Osteoblast (primary cell): Measurements from ENCODE around the gene ADGRL3. TPM values are rescaled to one million over a fixed set of nuclear protein-coding genes. Genes with fewer than 3 reads are reported as not detected.

Experiments used
- DNase-seq: peaks from one replicate; pipeline ENCODE4 v3.0.0; 2011; ENCODE audit warnings: low spot score, mixed read lengths; ENCODE audit not compliant: insufficient read length; ENCODE audit errors: missing footprints
- H2AFZ ChIP-seq: 2 replicates; pipeline ENCODE4 v1.6.0; 2011; ENCODE audit warnings: mild to moderate bottlenecking, low read length
- H3K27ac ChIP-seq: 2 replicates; pipeline ENCODE4 v1.5.1; 2011; ENCODE audit warnings: mild to moderate bottlenecking, low read depth, low read length, moderate library complexity
- H3K27me3 ChIP-seq: 2 replicates; pipeline ENCODE4 v1.6.0; 2012; ENCODE audit warnings: mild to moderate bottlenecking, control low read depth, inconsistent platforms, low read length, moderate library complexity; ENCODE audit not compliant: insufficient read depth
- H3K36me3 ChIP-seq: 2 replicates; pipeline ENCODE4 v1.5.1; 2011; ENCODE audit warnings: mild to moderate bottlenecking, low read length, control low read depth, moderate library complexity; ENCODE audit not compliant: insufficient read depth
- H3K4me1 ChIP-seq: 2 replicates; pipeline ENCODE4 v1.5.1; 2011; ENCODE audit warnings: mild to moderate bottlenecking, low read length, control low read depth, moderate library complexity; ENCODE audit not compliant: insufficient read depth
- H3K4me2 ChIP-seq: 2 replicates; pipeline ENCODE4 v1.6.0; 2011; ENCODE audit warnings: mild to moderate bottlenecking, low read length; ENCODE audit not compliant: insufficient read depth
- H3K4me3 ChIP-seq: fragments of 200-600 bp; sonication (generic); 3 replicates; pipeline ENCODE4 v1.5.1; 2012; ENCODE audit warnings: mild to moderate bottlenecking, low read length, inconsistent platforms; ENCODE audit not compliant: insufficient read depth
- H3K79me2 ChIP-seq: 2 replicates; pipeline ENCODE4 v1.6.0; 2012; ENCODE audit warnings: mild to moderate bottlenecking, low read length, control low read depth, inconsistent platforms; ENCODE audit not compliant: insufficient read depth
- H3K9me3 ChIP-seq: 2 replicates; pipeline ENCODE4 v1.5.1; 2011; ENCODE audit warnings: low read depth, low read length, control low read depth
- H4K20me1 ChIP-seq: 2 replicates; pipeline ENCODE4 v1.6.0; 2012; ENCODE audit warnings: mild to moderate bottlenecking, low read length, control low read depth; ENCODE audit not compliant: insufficient read depth
- CTCF ChIP-seq: IDR thresholded peaks from 2 replicates; pipeline ENCODE4 v1.5.1; 2011; ENCODE audit warnings: mild to moderate bottlenecking, low read depth, low read length, moderate library complexity; ENCODE audit errors: extremely low read depth
- total RNA-seq: library from RNA; depleted of rRNA; stranded (reverse); fragments of >200 nt; gene quantifications from 2 replicates; pipeline ENCODE4 v1.2.3, GENCODE V29; 2012

ADGRL3 gene
- total RNA-seq, 1 donor = not detected

DNA sequence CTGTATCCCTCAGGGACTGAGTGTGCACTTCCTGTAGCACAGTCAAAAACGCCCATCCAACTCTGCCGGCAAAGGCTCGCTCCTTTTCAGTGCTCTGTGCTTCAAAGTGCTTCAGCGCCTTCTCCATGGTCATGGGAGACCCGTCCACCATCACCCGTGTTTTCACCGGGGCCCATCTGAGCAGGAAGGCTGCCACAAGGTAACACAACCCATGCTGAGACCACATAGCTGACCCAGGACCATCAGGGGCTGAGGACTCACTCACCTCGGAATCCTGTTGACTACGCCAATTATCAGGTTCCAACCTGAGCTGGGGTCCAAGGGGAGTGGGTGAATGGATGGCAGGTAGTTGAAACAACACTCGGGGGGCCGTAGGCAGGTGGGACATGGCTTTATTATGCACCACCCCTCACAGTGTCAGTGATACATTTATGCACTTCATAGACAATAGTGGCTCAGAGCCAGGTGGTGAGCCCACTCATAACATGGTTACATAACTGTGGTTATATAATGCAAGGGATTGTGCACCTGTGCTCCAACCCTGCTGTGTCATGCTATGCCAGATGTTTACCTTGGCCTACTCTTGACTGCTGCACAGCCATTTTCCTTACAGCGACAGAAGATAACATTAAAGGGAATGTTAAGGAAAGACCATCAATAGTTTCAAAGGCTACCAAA is 227.8 kb downstream of the ADGRL3 start:
- Histone ChIP-seq H3K79me2 (no peaks in the 10 kb centered on the region), H3K27me3 (no peaks in the 10 kb centered on the region), H3K9me3 (no peaks in the 10 kb centered on the region), H3K4me2 (no peak overlapping the region), H3K4me3 (no peak overlapping the region), H3K36me3 (no peaks in the 10 kb centered on the region), H3K27ac (no peak overlapping the region), H3K4me1 (no peaks in the 10 kb centered on the region), H4K20me1 (no peaks in the 10 kb centered on the region), H2AFZ (no peak overlapping the region)
- no peak for DNase-seq
- no peak for TF ChIP-seq CTCF

GRCh38 chr4:61428950-61429349 is 228.8 kb downstream of the ADGRL3 start:
- no peak for DNase-seq
- H3K36me3 ChIP-seq = no peaks in the 10 kb centered on the region
- H2AFZ ChIP-seq = no peak overlapping the region
- H4K20me1 ChIP-seq = no peaks in the 10 kb centered on the region
- no peaks in the 10 kb centered on the region for H3K27me3 ChIP-seq
- no peaks in the 10 kb centered on the region for H3K79me2 ChIP-seq
- H3K4me3 ChIP-seq = no peak overlapping the region
- no peak overlapping the region for H3K27ac ChIP-seq
- H3K4me2 ChIP-seq = no peak overlapping the region
- H3K9me3 ChIP-seq = no peaks in the 10 kb centered on the region
- no peak for TF ChIP-seq CTCF
- no peaks in the 10 kb centered on the region for H3K4me1 ChIP-seq

GRCh38 chr4:61431131-61431530 is 231.0 kb downstream of the ADGRL3 start:
- no peaks in the 10 kb centered on the region for H4K20me1 ChIP-seq
- H2AFZ ChIP-seq = no peak overlapping the region
- TF ChIP-seq CTCF = no peak
- H3K9me3 ChIP-seq = no peaks in the 10 kb centered on the region
- no peaks in the 10 kb centered on the region for H3K27me3 ChIP-seq
- DNase-seq = no peak
- no peak overlapping the region for H3K4me2 ChIP-seq
- no peaks in the 10 kb centered on the region for H3K79me2 ChIP-seq
- H3K27ac ChIP-seq = no peak overlapping the region
- no peaks in the 10 kb centered on the region for H3K4me1 ChIP-seq
- H3K36me3 ChIP-seq = no peaks in the 10 kb centered on the region
- no peak overlapping the region for H3K4me3 ChIP-seq

DNA sequence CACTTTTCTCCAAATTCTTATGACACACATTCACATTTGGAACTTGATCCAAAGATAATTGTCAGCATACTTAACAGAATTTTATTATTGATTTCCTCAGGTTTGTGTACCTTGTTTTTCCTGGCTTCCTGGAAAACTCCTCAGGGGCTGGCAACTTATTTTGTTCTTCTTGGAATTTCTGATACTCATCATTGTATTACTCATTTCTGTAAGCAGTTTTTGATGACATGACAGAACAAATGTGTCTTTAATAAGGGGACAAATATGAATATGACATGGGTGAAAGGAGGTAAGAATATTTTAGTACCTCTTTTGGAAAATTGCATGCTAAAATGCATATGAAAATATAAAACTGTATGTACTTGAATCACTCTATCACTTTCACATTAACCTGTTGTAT is 237.8 kb downstream of the ADGRL3 start:
- H2AFZ ChIP-seq = no peak overlapping the region
- no peaks in the 10 kb centered on the region for H3K4me1 ChIP-seq
- H4K20me1 ChIP-seq = no peaks in the 10 kb centered on the region
- H3K4me2 ChIP-seq = no peak overlapping the region
- H3K9me3 ChIP-seq = peaks cover 2% of the 10 kb centered on the region
- DNase-seq = no peak
- no peaks in the 10 kb centered on the region for H3K36me3 ChIP-seq
- no peak overlapping the region for H3K4me3 ChIP-seq
- H3K27ac ChIP-seq = no peak overlapping the region
- H3K27me3 ChIP-seq = no peaks in the 10 kb centered on the region
- no peaks in the 10 kb centered on the region for H3K79me2 ChIP-seq
- no peak for TF ChIP-seq CTCF
